GM23338 (cell line): ENCODE measurements around the gene LRCH3. TPM values are rescaled to one million over a fixed set of nuclear protein-coding genes. Genes with fewer than 3 reads are reported as not detected.

ENCODE experiments used
- ATAC-seq: fragments of 200-7000 bp; cut with Tn5 transposase; 3 replicates; pipeline ENCODE4 v1.9.1; 2020
- DNase-seq: peaks from one replicate; pipeline ENCODE4 v3.0.0-alpha.2; 2015; ENCODE audit warnings: low spot score
- H2AFZ ChIP-seq: fragments of 200-600 bp; sonication (generic); 2 replicates; pipeline ENCODE4 v1.8.0; 2016; ENCODE audit warnings: antibody characterized with exemption, mild to moderate bottlenecking, moderate library complexity
- H3F3A ChIP-seq: fragments of 200-600 bp; sonication (generic); replicated peaks from 2 replicates; pipeline ENCODE4 v1.8.0; 2017; ENCODE audit warnings: antibody characterized with exemption, mixed run types, low read depth
- H3K27ac ChIP-seq: fragments of 200-600 bp; sonication (generic); 2 replicates; pipeline ENCODE4 v1.6.1; 2016; ENCODE audit warnings: low read depth
- H3K27me3 ChIP-seq: fragments of 200-600 bp; sonication (generic); 2 replicates; pipeline ENCODE4 v1.8.0; 2016; ENCODE audit warnings: mild to moderate bottlenecking, mixed run types, moderate library complexity; ENCODE audit not compliant: insufficient read depth
- H3K36me3 ChIP-seq: fragments of 200-600 bp; sonication (generic); 2 replicates; pipeline ENCODE4 v1.8.0; 2016; ENCODE audit warnings: mild to moderate bottlenecking; ENCODE audit not compliant: insufficient read depth
- H3K4me1 ChIP-seq: fragments of 200-600 bp; sonication (generic); 2 replicates; pipeline ENCODE4 v1.8.0; 2016; ENCODE audit warnings: mild to moderate bottlenecking, moderate library complexity; ENCODE audit not compliant: insufficient read depth
- H3K4me2 ChIP-seq: fragments of 200-600 bp; sonication (generic); 2 replicates; pipeline ENCODE4 v1.7.1; 2017; ENCODE audit warnings: mixed run types
- H3K4me3 ChIP-seq: fragments of 200-600 bp; sonication (generic); 2 replicates; pipeline ENCODE4 v1.6.1; 2016; ENCODE audit warnings: mixed run types
- H3K79me2 ChIP-seq: fragments of 200-600 bp; sonication (generic); replicated peaks from 2 replicates; pipeline ENCODE4 v1.8.0; 2017; ENCODE audit warnings: mild to moderate bottlenecking; ENCODE audit not compliant: insufficient read depth
- H3K9me2 ChIP-seq: fragments of 200-600 bp; sonication (generic); 2 replicates; pipeline ENCODE4 v1.8.0; 2017; ENCODE audit not compliant: insufficient read depth
- H4K20me1 ChIP-seq: fragments of 200-600 bp; sonication (generic); replicated peaks from 2 replicates; pipeline ENCODE4 v1.8.0; 2017; ENCODE audit warnings: mild to moderate bottlenecking; ENCODE audit not compliant: insufficient read depth
- H3K27ac Mint-ChIP-seq: 2 replicates; pipeline ENCODE4 v1.8.0; 2020; ENCODE audit warnings: inconsistent platforms, mild to moderate bottlenecking, moderate library complexity, mixed read lengths
- H3K27me3 Mint-ChIP-seq: 3 replicates; pipeline ENCODE4 v1.8.0; 2022; ENCODE audit warnings: low read depth, mild to moderate bottlenecking, moderate library complexity, mixed read lengths, inconsistent platforms; ENCODE audit not compliant: insufficient read depth, poor library complexity
- H3K36me3 Mint-ChIP-seq: 3 replicates; pipeline ENCODE4 v1.8.0; 2021; ENCODE audit warnings: low read depth, mild to moderate bottlenecking, inconsistent platforms, moderate library complexity, mixed read lengths
- H3K4me1 Mint-ChIP-seq: 3 replicates; pipeline ENCODE4 v1.8.0; 2020; ENCODE audit warnings: mild to moderate bottlenecking, inconsistent platforms, mixed read lengths
- H3K4me3 Mint-ChIP-seq: 3 replicates; pipeline ENCODE4 v1.8.0; 2021; ENCODE audit warnings: moderate library complexity, mild to moderate bottlenecking, inconsistent platforms, mixed read lengths
- H3K9me3 Mint-ChIP-seq: 3 replicates; pipeline ENCODE4 v1.8.0; 2020; ENCODE audit warnings: moderate library complexity, mild to moderate bottlenecking, inconsistent platforms, mixed read lengths
- EZH2 ChIP-seq: fragments of 200-600 bp; sonication (generic); IDR thresholded peaks from one replicate; pipeline ENCODE4 v1.8.0; 2017; ENCODE audit warnings: antibody characterized with exemption, mild to moderate bottlenecking, low read depth; ENCODE audit not compliant: unreplicated experiment
- EZH2phosphoT487 ChIP-seq: fragments of 200-600 bp; sonication (generic); IDR thresholded peaks from one replicate; pipeline ENCODE4 v1.8.1; 2018; ENCODE audit warnings: antibody characterized with exemption; ENCODE audit not compliant: unreplicated experiment
- JUNB ChIP-seq: IDR thresholded peaks from one replicate; pipeline ENCODE4 v1.6.1; 2016; ENCODE audit warnings: antibody characterized with exemption; ENCODE audit not compliant: unreplicated experiment
- NANOG ChIP-seq: IDR thresholded peaks from 2 replicates; pipeline ENCODE4 v1.6.1; 2016; ENCODE audit warnings: antibody characterized with exemption, borderline replicate concordance
- STAT1 ChIP-seq: IDR thresholded peaks from one replicate; pipeline ENCODE4 v1.6.1; 2016; ENCODE audit warnings: antibody characterized with exemption; ENCODE audit not compliant: unreplicated experiment
- ZNF114 ChIP-seq: fragments of 250-450 bp; sonication (Bioruptor Pico); IDR thresholded peaks from 2 replicates; pipeline ENCODE4 v1.5.0; 2020; ENCODE audit warnings: mild to moderate bottlenecking, moderate library complexity
- ZNF331 ChIP-seq: fragments of 250-450 bp; sonication (Bioruptor Pico); IDR thresholded peaks from 2 replicates; pipeline ENCODE4 v1.5.0; 2020; ENCODE audit warnings: low read depth, mild to moderate bottlenecking, moderate library complexity
- polyA plus RNA-seq: library from polyadenylated mRNA; unstranded; fragments of >200 nt; fragmentation: Nextera tagmentation; extraction: Ambion mirVana; gene quantifications from 2 replicates; pipeline ENCODE4 v1.2.1, GENCODE V29; 2016
- total RNA-seq: library from RNA; depleted of rRNA; stranded (reverse); fragments of >200 nt; shearing (Covaris generic); gene quantifications from 2 replicates; pipeline ENCODE4 v1.2.3, GENCODE V29; 2014
- TF ChIP-seq, protein P1 (sequence below): fragments of 250-450 bp; sonication (Bioruptor Pico); IDR thresholded peaks from 2 replicates; pipeline ENCODE4 v1.5.0; 2020; ENCODE audit warnings: mild to moderate bottlenecking, moderate library complexity
- TF ChIP-seq, protein P2 (sequence below), 2 experiments: fragments of 200-600 bp in 1 of 2; sonication (generic) in 1 of 2; conservative IDR thresholded peaks; 2 replicates each; pipeline versions ENCODE4 v1.5.1 to v1.6.1; 2016 to 2017; ENCODE audit warnings: antibody characterized with exemption in 2 of 2, low read depth in 2 of 2, mild to moderate bottlenecking in 2 of 2, moderate library complexity in 1 of 2
- TF ChIP-seq, protein P3 (sequence below): IDR thresholded peaks from one replicate; pipeline ENCODE4 v1.6.1; 2018; ENCODE audit warnings: antibody characterized with exemption; ENCODE audit not compliant: unreplicated experiment
- TF ChIP-seq, protein P4 (sequence below): IDR thresholded peaks from 2 replicates; pipeline ENCODE4 v1.6.1; 2016; ENCODE audit warnings: antibody characterized with exemption

The LRCH3 gene
- total and polyA plus RNA-seq, 2 experiments from 2014 or later, result 22.9 to 60.0 TPM

DNA sequence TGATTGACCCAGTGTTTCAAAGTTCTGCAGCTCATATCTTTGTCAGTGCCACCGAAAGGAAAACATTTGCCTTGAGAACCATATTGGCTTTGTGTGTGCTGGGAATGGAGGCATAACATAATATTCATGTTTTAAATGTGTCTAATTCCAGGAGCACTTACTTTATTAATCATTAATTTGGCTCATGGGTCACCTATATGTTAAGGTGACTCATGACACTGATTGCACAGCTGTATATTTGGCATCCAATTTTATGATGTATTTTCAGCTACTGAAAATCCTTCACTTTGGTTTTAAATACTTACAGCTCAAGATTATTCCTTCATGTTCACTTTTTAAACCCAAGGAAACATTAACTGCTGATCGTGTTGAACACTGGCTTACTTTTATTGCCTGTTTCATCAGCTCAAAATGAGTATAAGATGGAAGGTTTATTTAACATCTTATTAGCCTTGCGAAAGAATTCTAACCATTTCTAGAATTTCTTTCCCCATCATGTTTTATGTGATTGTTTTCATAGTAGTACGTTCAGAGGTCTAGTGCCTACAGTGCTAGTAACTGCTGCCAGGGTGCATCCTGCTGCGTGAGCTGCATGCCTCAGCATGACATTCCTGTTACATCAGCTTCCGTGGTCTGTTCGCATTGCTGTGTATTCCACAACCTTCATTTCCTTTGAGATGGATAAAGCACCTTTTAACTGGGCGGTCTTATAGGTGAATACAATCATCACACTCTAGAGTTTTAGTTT, 63.7 kb downstream of the LRCH3 start (continued):
- TF ChIP-seq, protein P1, sequence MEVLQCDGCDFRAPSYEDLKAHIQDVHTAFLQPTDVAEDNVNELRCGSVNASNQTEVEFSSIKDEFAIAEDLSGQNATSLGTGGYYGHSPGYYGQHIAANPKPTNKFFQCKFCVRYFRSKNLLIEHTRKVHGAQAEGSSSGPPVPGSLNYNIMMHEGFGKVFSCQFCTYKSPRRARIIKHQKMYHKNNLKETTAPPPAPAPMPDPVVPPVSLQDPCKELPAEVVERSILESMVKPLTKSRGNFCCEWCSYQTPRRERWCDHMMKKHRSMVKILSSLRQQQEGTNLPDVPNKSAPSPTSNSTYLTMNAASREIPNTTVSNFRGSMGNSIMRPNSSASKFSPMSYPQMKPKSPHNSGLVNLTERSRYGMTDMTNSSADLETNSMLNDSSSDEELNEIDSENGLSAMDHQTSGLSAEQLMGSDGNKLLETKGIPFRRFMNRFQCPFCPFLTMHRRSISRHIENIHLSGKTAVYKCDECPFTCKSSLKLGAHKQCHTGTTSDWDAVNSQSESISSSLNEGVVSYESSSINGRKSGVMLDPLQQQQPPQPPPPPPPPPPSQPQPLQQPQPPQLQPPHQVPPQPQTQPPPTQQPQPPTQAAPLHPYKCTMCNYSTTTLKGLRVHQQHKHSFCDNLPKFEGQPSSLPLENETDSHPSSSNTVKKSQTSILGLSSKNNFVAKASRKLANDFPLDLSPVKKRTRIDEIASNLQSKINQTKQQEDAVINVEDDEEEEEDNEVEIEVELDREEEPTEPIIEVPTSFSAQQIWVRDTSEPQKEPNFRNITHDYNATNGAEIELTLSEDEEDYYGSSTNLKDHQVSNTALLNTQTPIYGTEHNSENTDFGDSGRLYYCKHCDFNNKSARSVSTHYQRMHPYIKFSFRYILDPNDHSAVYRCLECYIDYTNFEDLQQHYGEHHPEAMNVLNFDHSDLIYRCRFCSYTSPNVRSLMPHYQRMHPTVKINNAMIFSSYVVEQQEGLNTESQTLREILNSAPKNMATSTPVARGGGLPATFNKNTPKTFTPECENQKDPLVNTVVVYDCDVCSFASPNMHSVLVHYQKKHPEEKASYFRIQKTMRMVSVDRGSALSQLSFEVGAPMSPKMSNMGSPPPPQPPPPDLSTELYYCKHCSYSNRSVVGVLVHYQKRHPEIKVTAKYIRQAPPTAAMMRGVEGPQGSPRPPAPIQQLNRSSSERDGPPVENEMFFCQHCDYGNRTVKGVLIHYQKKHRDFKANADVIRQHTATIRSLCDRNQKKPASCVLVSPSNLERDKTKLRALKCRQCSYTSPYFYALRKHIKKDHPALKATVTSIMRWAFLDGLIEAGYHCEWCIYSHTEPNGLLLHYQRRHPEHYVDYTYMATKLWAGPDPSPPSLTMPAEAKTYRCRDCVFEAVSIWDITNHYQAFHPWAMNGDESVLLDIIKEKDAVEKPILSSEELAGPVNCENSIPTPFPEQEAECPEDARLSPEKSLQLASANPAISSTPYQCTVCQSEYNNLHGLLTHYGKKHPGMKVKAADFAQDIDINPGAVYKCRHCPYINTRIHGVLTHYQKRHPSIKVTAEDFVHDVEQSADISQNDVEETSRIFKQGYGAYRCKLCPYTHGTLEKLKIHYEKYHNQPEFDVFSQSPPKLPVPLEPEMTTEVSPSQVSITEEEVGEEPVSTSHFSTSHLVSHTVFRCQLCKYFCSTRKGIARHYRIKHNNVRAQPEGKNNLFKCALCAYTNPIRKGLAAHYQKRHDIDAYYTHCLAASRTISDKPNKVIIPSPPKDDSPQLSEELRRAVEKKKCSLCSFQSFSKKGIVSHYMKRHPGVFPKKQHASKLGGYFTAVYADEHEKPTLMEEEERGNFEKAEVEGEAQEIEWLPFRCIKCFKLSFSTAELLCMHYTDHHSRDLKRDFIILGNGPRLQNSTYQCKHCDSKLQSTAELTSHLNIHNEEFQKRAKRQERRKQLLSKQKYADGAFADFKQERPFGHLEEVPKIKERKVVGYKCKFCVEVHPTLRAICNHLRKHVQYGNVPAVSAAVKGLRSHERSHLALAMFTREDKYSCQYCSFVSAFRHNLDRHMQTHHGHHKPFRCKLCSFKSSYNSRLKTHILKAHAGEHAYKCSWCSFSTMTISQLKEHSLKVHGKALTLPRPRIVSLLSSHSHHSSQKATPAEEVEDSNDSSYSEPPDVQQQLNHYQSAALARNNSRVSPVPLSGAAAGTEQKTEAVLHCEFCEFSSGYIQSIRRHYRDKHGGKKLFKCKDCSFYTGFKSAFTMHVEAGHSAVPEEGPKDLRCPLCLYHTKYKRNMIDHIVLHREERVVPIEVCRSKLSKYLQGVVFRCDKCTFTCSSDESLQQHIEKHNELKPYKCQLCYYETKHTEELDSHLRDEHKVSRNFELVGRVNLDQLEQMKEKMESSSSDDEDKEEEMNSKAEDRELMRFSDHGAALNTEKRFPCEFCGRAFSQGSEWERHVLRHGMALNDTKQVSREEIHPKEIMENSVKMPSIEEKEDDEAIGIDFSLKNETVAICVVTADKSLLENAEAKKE, result no peak; the same call in 1 of the 2 replicates
- TF ChIP-seq, protein P2, sequence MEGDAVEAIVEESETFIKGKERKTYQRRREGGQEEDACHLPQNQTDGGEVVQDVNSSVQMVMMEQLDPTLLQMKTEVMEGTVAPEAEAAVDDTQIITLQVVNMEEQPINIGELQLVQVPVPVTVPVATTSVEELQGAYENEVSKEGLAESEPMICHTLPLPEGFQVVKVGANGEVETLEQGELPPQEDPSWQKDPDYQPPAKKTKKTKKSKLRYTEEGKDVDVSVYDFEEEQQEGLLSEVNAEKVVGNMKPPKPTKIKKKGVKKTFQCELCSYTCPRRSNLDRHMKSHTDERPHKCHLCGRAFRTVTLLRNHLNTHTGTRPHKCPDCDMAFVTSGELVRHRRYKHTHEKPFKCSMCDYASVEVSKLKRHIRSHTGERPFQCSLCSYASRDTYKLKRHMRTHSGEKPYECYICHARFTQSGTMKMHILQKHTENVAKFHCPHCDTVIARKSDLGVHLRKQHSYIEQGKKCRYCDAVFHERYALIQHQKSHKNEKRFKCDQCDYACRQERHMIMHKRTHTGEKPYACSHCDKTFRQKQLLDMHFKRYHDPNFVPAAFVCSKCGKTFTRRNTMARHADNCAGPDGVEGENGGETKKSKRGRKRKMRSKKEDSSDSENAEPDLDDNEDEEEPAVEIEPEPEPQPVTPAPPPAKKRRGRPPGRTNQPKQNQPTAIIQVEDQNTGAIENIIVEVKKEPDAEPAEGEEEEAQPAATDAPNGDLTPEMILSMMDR (conservative IDR thresholded peaks at IDR 0.05; ENCODE audit: low read depth in 2 of 2), result no peak
- no peak for TF ChIP-seq EZH2
- TF ChIP-seq ZNF331 (CRISPR knock-in tag), result no peak
- no peak for TF ChIP-seq STAT1

DNA sequence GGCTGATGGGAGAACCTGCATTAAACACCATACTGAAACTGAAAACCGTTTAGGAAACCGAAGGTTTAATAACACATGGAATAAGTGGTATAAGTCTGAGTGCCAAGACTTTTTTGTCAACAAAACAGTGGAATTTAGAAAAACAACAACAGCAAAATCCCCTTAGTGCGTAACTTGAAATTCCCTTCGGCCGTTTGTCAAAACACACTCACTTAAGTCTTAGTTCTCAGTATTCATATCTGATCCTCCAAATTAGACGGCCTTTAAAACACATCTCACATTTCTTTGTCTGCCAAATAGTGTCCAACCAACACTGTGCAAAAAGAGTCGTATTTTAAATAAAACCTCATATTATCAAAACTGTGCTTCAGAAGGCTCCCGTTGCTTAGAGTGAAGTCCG, 64.5 kb downstream of the LRCH3 start:
- DNase-seq (no peak), ATAC-seq (no peak)
- H3K27ac Mint-ChIP-seq, result peak overlapping the region; percentile 99
- H3K4me2 ChIP-seq, result peak overlapping the region; percentile 28; the same call in 1 of the 2 replicates
- H3K4me1 ChIP-seq, result peaks cover 44% of the 10 kb centered on the region
- TF ChIP-seq JUNB (no peak), ZNF114 (CRISPR knock-in tag) (no peak), EZH2 (no peak), STAT1 (no peak), NANOG (no peak), EZH2phosphoT487 (no peak), ZNF331 (CRISPR knock-in tag) (no peak)
- TF ChIP-seq, protein P3, sequence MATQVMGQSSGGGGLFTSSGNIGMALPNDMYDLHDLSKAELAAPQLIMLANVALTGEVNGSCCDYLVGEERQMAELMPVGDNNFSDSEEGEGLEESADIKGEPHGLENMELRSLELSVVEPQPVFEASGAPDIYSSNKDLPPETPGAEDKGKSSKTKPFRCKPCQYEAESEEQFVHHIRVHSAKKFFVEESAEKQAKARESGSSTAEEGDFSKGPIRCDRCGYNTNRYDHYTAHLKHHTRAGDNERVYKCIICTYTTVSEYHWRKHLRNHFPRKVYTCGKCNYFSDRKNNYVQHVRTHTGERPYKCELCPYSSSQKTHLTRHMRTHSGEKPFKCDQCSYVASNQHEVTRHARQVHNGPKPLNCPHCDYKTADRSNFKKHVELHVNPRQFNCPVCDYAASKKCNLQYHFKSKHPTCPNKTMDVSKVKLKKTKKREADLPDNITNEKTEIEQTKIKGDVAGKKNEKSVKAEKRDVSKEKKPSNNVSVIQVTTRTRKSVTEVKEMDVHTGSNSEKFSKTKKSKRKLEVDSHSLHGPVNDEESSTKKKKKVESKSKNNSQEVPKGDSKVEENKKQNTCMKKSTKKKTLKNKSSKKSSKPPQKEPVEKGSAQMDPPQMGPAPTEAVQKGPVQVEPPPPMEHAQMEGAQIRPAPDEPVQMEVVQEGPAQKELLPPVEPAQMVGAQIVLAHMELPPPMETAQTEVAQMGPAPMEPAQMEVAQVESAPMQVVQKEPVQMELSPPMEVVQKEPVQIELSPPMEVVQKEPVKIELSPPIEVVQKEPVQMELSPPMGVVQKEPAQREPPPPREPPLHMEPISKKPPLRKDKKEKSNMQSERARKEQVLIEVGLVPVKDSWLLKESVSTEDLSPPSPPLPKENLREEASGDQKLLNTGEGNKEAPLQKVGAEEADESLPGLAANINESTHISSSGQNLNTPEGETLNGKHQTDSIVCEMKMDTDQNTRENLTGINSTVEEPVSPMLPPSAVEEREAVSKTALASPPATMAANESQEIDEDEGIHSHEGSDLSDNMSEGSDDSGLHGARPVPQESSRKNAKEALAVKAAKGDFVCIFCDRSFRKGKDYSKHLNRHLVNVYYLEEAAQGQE, result no peak
- TF ChIP-seq, protein P4, sequence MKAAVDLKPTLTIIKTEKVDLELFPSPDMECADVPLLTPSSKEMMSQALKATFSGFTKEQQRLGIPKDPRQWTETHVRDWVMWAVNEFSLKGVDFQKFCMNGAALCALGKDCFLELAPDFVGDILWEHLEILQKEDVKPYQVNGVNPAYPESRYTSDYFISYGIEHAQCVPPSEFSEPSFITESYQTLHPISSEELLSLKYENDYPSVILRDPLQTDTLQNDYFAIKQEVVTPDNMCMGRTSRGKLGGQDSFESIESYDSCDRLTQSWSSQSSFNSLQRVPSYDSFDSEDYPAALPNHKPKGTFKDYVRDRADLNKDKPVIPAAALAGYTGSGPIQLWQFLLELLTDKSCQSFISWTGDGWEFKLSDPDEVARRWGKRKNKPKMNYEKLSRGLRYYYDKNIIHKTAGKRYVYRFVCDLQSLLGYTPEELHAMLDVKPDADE, result no peak
- H3K27me3 Mint-ChIP-seq, result peaks cover 4% of the 10 kb centered on the region
- H3K27me3 ChIP-seq, result no peaks in the 10 kb centered on the region
- peak overlapping the region; percentile 93 for H3K27ac ChIP-seq
- H2AFZ ChIP-seq, result no peak overlapping the region
- H3K36me3 ChIP-seq, result no peaks in the 10 kb centered on the region
- H3K9me2 ChIP-seq, result no peaks in the 10 kb centered on the region
- H3K9me3 Mint-ChIP-seq, result no peaks in the 10 kb centered on the region
- no peak overlapping the region; the same call in 2 of the 3 replicates for H3K4me3 Mint-ChIP-seq
- H3K4me1 Mint-ChIP-seq, result peaks cover 74% of the 10 kb centered on the region
- no peaks in the 10 kb centered on the region for H3F3A ChIP-seq
- H3K36me3 Mint-ChIP-seq, result peaks cover 54% of the 10 kb centered on the region
- H3K79me2 ChIP-seq, result no peaks in the 10 kb centered on the region
- no peak overlapping the region for H3K4me3 ChIP-seq
- H4K20me1 ChIP-seq, result no peaks in the 10 kb centered on the region
